ENCODE measurements around the gene PEPD. TPM values are rescaled to one million over a fixed set of nuclear protein-coding genes. Genes with fewer than 3 reads are reported as not detected.

The PEPD gene
- polyA plus RNA-seq, 2 donors = 26.8 to 38.6 TPM

DNA sequence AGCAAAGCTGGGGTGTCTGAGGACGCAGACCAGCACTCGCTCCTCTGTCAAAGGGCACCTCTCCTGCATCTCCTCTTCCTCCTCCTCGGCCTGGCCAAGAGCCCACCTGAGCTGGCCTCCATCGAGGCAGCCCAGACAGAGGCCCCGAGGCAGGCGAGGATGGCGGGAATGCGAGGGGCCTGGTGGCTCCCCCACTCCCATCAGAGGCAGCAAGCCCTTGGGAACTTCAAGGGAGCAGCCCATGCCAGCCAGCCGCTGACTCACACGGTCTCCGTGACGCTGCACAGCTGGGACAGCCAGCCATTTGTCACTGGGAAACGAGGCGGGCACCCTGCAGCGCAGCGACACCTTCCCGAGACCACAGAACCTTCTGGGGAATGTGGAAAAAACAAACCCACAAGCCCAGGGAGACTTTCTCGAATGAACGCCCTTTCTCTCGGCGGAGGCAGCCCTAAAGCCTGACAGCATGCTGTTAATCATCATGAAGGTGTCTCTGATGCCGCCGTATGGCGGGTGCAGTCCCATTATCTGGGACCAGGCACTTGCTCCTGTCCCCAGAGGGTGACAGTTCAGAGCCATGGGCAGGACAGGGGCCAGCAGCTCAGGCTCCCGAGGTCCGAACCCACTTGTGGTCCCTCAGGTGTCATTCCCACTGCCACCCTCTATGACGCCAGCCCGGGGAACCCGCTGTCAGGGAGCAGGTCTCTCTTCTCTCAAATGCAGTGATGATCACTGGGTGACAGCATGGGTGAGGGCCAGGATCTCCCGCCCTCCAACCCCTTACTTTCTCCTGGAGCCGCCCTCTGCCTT lies 53.0 kb downstream of the PEPD start:
- Histone ChIP-seq H3K27ac (ENCODE audit: low read depth in 2 of 2, low read length in 1 of 2) (no peak overlapping the region), H3K9me3 (ENCODE audit: control insufficient read depth in 2 of 2, insufficient read depth in 1 of 2, low read depth in 1 of 2, low read length in 1 of 2) (no peaks in the 10 kb centered on the region), H3K27me3 (ENCODE audit: control insufficient read depth in 1 of 2, insufficient read depth in 2 of 2, low read length in 2 of 2) (no peaks in the 10 kb centered on the region), H3K4me1 (ENCODE audit: control insufficient read depth in 2 of 2, insufficient read depth in 2 of 2, low read length in 1 of 2) (no peaks in the 10 kb centered on the region), H3K36me3 (ENCODE audit: control insufficient read depth in 2 of 2, insufficient read depth in 2 of 2, low read length in 1 of 2) (peaks cover 0 to 6% of the 10 kb centered on the region in 2 donors), H3K4me3 (ENCODE audit: low read depth in 1 of 2, low read length in 2 of 2) (no peak overlapping the region)
- 88 to 90% methylated on average over 31 of the region's 31 CpGs for WGBS, 2 donors

DNA sequence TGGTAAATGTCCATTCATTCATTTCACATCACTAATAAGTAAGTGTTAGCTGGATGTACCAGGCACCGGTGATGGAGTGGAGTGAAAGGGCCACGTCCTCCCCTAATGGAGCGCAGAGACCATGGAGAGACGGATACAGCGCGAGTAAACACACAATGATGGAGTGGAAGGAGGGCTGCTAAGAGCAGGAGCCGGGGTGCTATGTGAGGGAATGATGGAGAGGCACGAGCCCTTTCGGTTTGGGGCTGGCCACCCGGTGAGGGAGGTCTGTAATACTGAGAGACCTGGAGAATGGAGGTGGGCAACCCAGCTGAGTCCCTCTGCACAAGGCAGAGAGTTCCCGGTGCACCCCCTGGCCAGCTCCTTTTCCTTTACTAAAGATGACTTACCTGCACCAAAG lies 53.7 kb downstream of the PEPD start:
- H3K9me3 ChIP-seq (ENCODE audit: control insufficient read depth in 2 of 2, insufficient read depth in 1 of 2, low read depth in 1 of 2, low read length in 1 of 2) = no peaks in the 10 kb centered on the region
- H3K27ac ChIP-seq (ENCODE audit: low read depth in 2 of 2, low read length in 1 of 2) = no peak overlapping the region
- no peaks in the 10 kb centered on the region for H3K27me3 ChIP-seq (ENCODE audit: control insufficient read depth in 1 of 2, insufficient read depth in 2 of 2, low read length in 2 of 2)
- H3K4me1 ChIP-seq (ENCODE audit: control insufficient read depth in 2 of 2, insufficient read depth in 2 of 2, low read length in 1 of 2) = no peaks in the 10 kb centered on the region
- 89 to 90% methylated on average over 11 of the region's 11 CpGs for WGBS, 2 donors
- H3K4me3 ChIP-seq (ENCODE audit: low read depth in 1 of 2, low read length in 2 of 2) = no peak overlapping the region
- peaks cover 0 to 6% of the 10 kb centered on the region in 2 donors for H3K36me3 ChIP-seq (ENCODE audit: control insufficient read depth in 2 of 2, insufficient read depth in 2 of 2, low read length in 1 of 2)

DNA sequence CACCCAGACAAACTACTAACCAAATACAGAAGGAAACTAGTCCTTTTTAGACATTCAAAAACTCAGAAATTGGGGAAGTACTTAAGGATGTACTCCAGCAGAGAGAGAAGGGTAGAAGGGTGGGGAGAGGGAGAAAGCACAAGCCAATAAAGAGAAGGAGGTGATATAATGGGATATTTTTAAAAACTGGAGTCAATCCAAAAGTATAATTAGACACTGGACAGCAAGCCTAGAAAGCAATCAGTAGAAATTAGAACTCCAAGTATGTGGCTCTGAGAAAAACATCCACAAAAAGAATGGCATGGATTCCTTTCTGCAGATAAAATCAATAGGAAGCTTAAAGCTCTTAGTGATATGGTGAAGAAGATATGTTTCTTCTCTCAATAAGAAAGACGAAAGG lies 55.8 kb downstream of the PEPD start:
- 85 to 90% methylated on average over 1 of the region's 1 CpG for WGBS, 2 donors
- H3K4me1 ChIP-seq (ENCODE audit: control insufficient read depth in 2 of 2, insufficient read depth in 2 of 2, low read length in 1 of 2) = no peaks in the 10 kb centered on the region
- no peaks in the 10 kb centered on the region for H3K9me3 ChIP-seq (ENCODE audit: control insufficient read depth in 2 of 2, insufficient read depth in 1 of 2, low read depth in 1 of 2, low read length in 1 of 2)
- H3K4me3 ChIP-seq (ENCODE audit: low read depth in 1 of 2, low read length in 2 of 2) = no peak overlapping the region
- H3K27ac ChIP-seq (ENCODE audit: low read depth in 2 of 2, low read length in 1 of 2) = no peak overlapping the region
- H3K36me3 ChIP-seq (ENCODE audit: control insufficient read depth in 2 of 2, insufficient read depth in 2 of 2, low read length in 1 of 2) = peaks cover 3 to 15% of the 10 kb centered on the region in 2 donors
- H3K27me3 ChIP-seq (ENCODE audit: control insufficient read depth in 1 of 2, insufficient read depth in 2 of 2, low read length in 2 of 2) = no peaks in the 10 kb centered on the region

DNA sequence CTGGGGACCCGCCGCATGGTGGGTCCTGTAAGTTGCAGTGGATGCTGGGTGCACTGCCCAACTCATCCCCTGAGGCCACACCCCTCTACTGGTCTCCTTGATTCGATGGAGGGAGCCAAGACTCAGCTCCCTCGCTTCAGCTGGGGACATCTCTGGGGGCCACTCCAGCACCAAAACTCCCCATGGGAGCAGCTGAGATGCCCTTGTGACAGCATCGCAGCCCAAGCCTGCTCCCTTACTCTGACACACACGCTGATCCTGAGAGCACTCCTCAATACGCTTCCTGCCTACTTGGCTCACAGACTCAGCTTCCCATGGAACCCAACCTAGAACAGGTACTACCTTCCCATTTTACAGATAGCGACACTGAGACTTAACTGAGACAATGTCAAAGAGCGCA lies 56.2 kb downstream of the PEPD start:
- 92 to 97% methylated on average over 9 of the region's 9 CpGs for WGBS, 2 donors
- H3K9me3 ChIP-seq (ENCODE audit: control insufficient read depth in 2 of 2, insufficient read depth in 1 of 2, low read depth in 1 of 2, low read length in 1 of 2) = no peaks in the 10 kb centered on the region
- H3K4me3 ChIP-seq (ENCODE audit: low read depth in 1 of 2, low read length in 2 of 2) = no peak overlapping the region
- no peak overlapping the region for H3K27ac ChIP-seq (ENCODE audit: low read depth in 2 of 2, low read length in 1 of 2)
- no peaks in the 10 kb centered on the region for H3K27me3 ChIP-seq (ENCODE audit: control insufficient read depth in 1 of 2, insufficient read depth in 2 of 2, low read length in 2 of 2)
- H3K4me1 ChIP-seq (ENCODE audit: control insufficient read depth in 2 of 2, insufficient read depth in 2 of 2, low read length in 1 of 2) = no peaks in the 10 kb centered on the region
- H3K36me3 ChIP-seq (ENCODE audit: control insufficient read depth in 2 of 2, insufficient read depth in 2 of 2, low read length in 1 of 2) = peaks cover 3 to 19% of the 10 kb centered on the region in 2 donors

DNA sequence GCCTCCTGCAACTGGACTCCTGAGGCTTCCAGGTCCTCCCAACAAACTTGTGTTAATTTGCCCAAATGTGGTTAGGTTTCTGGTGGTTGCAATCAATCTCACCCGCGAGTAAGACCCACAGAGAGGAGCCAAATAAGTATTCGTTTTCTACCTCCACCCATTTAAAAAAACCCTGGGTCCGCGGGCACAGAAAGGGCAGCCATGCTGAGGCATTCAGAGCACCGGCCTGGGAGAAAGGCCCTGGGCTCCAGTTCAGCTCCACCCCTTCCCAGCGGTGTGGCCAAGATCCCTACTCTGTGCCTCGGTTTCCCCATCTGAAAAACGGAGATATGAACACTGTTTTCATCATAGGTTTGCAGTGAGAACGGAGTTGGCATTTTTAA lies 56.9 kb downstream of the PEPD start:
- peaks cover 3 to 17% of the 10 kb centered on the region in 2 donors for H3K36me3 ChIP-seq (ENCODE audit: control insufficient read depth in 2 of 2, insufficient read depth in 2 of 2, low read length in 1 of 2)
- 89 to 90% methylated on average over 10 of the region's 10 CpGs for WGBS, 2 donors

DNA sequence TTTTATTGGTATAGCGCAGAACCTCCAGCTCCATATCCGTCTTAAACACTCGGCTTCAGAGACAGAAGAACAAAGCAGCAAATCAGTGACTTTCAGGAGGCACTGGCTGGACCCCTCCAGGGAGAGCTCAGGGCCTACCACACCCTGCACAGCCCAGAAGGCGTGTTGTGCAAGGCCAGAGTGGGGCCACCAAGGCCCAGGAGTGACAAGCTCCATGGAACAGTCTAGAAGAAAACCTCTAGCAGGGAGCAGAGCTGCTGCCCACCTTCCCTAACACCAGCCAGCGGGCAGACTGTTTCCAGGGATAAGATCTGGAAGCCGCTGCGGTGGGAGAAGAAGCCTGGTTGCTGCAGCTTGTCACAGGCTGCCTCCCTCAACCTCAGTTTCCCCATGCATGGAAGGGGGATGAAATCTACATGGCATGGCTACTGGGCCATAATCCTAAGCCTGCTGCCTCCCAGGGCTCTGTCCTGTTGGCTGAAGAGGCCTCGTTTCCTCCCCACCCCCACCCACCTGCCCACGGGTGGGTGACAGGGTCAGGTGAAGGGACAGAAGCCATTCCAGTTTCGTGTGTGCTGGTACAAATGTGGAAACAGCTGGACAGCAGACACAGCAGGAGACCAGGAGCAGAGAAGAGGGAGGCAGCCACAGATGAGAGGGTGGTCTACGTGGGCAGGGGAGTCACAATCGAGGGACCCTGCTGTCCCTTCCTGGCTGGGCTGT lies 57.4 kb downstream of the PEPD start:
- H3K27me3 ChIP-seq (ENCODE audit: control insufficient read depth in 1 of 2, insufficient read depth in 2 of 2, low read length in 2 of 2) = no peaks in the 10 kb centered on the region
- H3K4me1 ChIP-seq (ENCODE audit: control insufficient read depth in 2 of 2, insufficient read depth in 2 of 2, low read length in 1 of 2) = no peaks in the 10 kb centered on the region
- WGBS, 2 donors = 89 to 90% methylated on average over 12 of the region's 12 CpGs
- no peaks in the 10 kb centered on the region for H3K9me3 ChIP-seq (ENCODE audit: control insufficient read depth in 2 of 2, insufficient read depth in 1 of 2, low read depth in 1 of 2, low read length in 1 of 2)
- H3K4me3 ChIP-seq (ENCODE audit: low read depth in 1 of 2, low read length in 2 of 2) = no peak overlapping the region
- no peak overlapping the region for H3K27ac ChIP-seq (ENCODE audit: low read depth in 2 of 2, low read length in 1 of 2)
- peaks cover 3 to 17% of the 10 kb centered on the region in 2 donors for H3K36me3 ChIP-seq (ENCODE audit: control insufficient read depth in 2 of 2, insufficient read depth in 2 of 2, low read length in 1 of 2)

More for the DNA sequence above, 56.9 kb downstream of the PEPD start:
- Histone ChIP-seq H3K9me3 (ENCODE audit: control insufficient read depth in 2 of 2, insufficient read depth in 1 of 2, low read depth in 1 of 2, low read length in 1 of 2) (no peaks in the 10 kb centered on the region), H3K27ac (ENCODE audit: low read depth in 2 of 2, low read length in 1 of 2) (no peak overlapping the region), H3K4me3 (ENCODE audit: low read depth in 1 of 2, low read length in 2 of 2) (no peak overlapping the region), H3K27me3 (ENCODE audit: control insufficient read depth in 1 of 2, insufficient read depth in 2 of 2, low read length in 2 of 2) (no peaks in the 10 kb centered on the region), H3K4me1 (ENCODE audit: control insufficient read depth in 2 of 2, insufficient read depth in 2 of 2, low read length in 1 of 2) (no peaks in the 10 kb centered on the region)

DNA sequence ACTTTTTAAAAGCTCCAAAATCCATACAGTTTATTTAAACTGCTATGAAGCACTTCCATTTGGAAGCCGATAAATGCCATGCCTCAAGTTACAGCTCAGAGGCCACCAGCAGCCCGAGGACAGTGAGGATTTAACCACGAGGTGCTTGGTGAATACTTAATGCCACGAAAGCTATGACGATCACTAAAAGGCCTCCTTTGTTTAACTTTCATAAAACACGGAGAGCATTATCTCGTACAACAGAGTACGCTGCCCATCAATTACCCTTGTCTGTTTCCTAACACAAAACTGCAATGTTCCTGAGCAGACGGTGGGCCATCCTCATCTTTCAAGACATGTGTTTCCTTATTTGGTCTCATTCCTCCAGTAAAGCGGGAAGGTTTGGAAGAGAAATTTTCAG lies 58.4 kb downstream of the PEPD start:
- Histone ChIP-seq H3K36me3 (ENCODE audit: control insufficient read depth in 2 of 2, insufficient read depth in 2 of 2, low read length in 1 of 2) (peaks cover 3 to 20% of the 10 kb centered on the region in 2 donors), H3K27me3 (ENCODE audit: control insufficient read depth in 1 of 2, insufficient read depth in 2 of 2, low read length in 2 of 2) (no peaks in the 10 kb centered on the region), H3K9me3 (ENCODE audit: control insufficient read depth in 2 of 2, insufficient read depth in 1 of 2, low read depth in 1 of 2, low read length in 1 of 2) (no peaks in the 10 kb centered on the region), H3K4me1 (ENCODE audit: control insufficient read depth in 2 of 2, insufficient read depth in 2 of 2, low read length in 1 of 2) (no peaks in the 10 kb centered on the region), H3K27ac (ENCODE audit: low read depth in 2 of 2, low read length in 1 of 2) (no peak overlapping the region), H3K4me3 (ENCODE audit: low read depth in 1 of 2, low read length in 2 of 2) (no peak overlapping the region)
- WGBS, 2 donors = 67 to 70% methylated on average over 10 of the region's 10 CpGs

DNA sequence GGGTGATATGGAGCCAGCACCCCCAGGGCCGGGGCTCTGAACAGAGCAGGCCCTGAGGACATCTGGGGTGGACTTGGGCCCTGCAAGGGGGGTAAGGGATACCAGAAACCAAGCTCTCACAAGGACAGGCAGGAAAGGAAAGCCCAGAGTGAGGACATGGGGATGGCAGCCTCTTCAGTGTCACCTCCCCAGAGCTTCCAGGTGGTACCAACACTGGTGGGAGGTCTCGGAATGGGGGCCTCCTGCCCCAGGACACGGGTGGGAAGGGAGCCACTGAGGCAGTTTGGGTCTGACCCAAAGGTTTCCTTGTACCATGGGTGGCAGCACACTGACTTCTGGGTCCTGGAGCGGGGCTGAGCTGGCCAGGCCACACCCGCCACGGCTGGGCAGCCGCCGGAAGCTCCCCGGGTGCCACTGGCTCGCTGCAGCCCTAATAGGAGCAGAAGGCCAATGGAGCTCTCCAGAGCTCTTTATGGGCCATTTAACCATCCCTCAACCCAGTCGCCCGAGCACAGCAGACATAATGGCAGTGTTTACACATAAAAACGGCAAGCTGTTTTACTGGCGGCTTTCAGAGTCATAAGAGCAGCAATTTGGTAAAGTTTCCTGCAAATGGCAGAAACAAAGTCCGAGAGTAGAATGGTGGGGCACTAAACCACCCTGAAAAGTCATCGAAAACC lies 59.3 kb downstream of the PEPD start:
- Histone ChIP-seq H3K9me3 (ENCODE audit: control insufficient read depth in 2 of 2, insufficient read depth in 1 of 2, low read depth in 1 of 2, low read length in 1 of 2) (no peaks in the 10 kb centered on the region), H3K36me3 (ENCODE audit: control insufficient read depth in 2 of 2, insufficient read depth in 2 of 2, low read length in 1 of 2) (peaks cover 3 to 22% of the 10 kb centered on the region in 2 donors), H3K4me3 (ENCODE audit: low read depth in 1 of 2, low read length in 2 of 2) (no peak overlapping the region), H3K4me1 (ENCODE audit: control insufficient read depth in 2 of 2, insufficient read depth in 2 of 2, low read length in 1 of 2) (no peaks in the 10 kb centered on the region), H3K27me3 (ENCODE audit: control insufficient read depth in 1 of 2, insufficient read depth in 2 of 2, low read length in 2 of 2) (no peaks in the 10 kb centered on the region), H3K27ac (ENCODE audit: low read depth in 2 of 2, low read length in 1 of 2) (no peak overlapping the region)
- 84 to 92% methylated on average over 16 of the region's 16 CpGs for WGBS, 2 donors

DNA sequence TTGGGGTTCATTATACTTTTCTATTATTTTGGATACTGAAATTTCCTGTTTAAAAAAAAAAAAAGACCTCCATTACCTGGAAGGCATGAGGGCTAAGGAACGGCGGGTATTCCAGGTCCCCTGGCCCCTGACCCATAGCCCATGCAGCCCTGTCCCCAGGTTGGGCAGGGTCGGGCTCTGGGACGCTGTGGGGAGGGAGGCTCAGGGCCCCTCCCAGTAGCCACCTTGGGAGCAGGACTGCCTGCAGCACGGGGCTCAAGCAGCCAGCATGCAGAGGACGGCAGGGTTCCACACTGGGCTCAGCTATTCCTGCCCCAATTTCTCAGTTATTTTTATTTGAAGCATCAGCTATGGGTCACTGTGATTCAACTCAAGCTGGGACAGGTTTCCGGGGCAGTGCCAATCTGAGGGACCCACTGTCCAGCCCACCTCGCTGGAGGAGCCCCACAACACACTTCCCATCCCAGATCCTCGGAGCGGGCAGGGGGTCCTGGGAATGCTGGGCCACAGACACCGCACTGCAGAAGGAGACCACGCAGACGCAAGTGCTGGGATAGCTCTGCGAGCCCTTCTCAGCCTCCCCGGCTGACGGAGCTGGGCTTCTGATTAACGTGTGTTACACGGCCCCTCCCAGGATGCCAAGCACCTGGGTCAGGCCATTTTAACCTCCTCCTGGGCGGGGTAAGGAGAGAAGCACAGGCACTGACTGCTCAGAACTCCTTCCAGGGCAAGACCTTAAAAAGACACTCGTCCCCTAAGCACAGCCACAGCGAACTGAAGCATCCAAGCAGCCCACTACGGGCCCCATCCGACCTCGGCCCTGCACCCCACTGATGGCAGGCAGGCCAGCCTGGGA lies 60.1 kb downstream of the PEPD start:
- Histone ChIP-seq H3K27me3 (ENCODE audit: control insufficient read depth in 1 of 2, insufficient read depth in 2 of 2, low read length in 2 of 2) (no peaks in the 10 kb centered on the region), H3K9me3 (ENCODE audit: control insufficient read depth in 2 of 2, insufficient read depth in 1 of 2, low read depth in 1 of 2, low read length in 1 of 2) (no peaks in the 10 kb centered on the region), H3K27ac (ENCODE audit: low read depth in 2 of 2, low read length in 1 of 2) (no peak overlapping the region), H3K36me3 (ENCODE audit: control insufficient read depth in 2 of 2, insufficient read depth in 2 of 2, low read length in 1 of 2) (peaks cover 3 to 24% of the 10 kb centered on the region in 2 donors), H3K4me1 (ENCODE audit: control insufficient read depth in 2 of 2, insufficient read depth in 2 of 2, low read length in 1 of 2) (no peaks in the 10 kb centered on the region), H3K4me3 (ENCODE audit: low read depth in 1 of 2, low read length in 2 of 2) (no peak overlapping the region)
- 88 to 89% methylated on average over 24 of the region's 24 CpGs for WGBS, 2 donors
